Measurements from ENCODE around the gene MYO7B. TPM values are rescaled to one million over a fixed set of nuclear protein-coding genes. Genes with fewer than 3 reads are reported as not detected.

The MYO7B gene
- total and polyA plus RNA-seq, 8 donors = 0.61 to 2.4 (median 1.00) TPM

- Histone ChIP-seq H3K4me1 (peaks cover 4 to 63% of the 10 kb centered on the region in 2 donors), H3K27ac (no peak overlapping the region), H3K27me3 (no peaks in the 10 kb centered on the region), H3K36me3 (peaks cover 0 to 15% of the 10 kb centered on the region in 2 donors), H3K4me3 (no peak overlapping the region), H3K9me3 (no peaks in the 10 kb centered on the region)
- intact Hi-C loops (cut with DNase I) = no loop called here
- DNase-seq = no peak
- TF ChIP-seq CTCF (IDR thresholded peaks at IDR 0.05) = no peak
- ATAC-seq = no peak
Measured at GRCh38 chr2:127645026-127645394, 109.5 kb downstream of the MYO7B start.

- Histone ChIP-seq H3K4me3 (no peak within 1 kb of the TSS), H3K27ac (peak within 1 kb of the TSS; percentile 44 to 48), H3K4me1 (peaks cover 4 to 59% of the 10 kb centered on the region in 2 donors), H3K27me3 (no peaks in the 10 kb centered on the region), H3K9me3 (no peaks in the 10 kb centered on the region), H3K36me3 (peaks cover 0 to 8% of the 10 kb centered on the region in 2 donors)
- TF ChIP-seq CTCF (IDR thresholded peaks at IDR 0.05) = no peak
- no peak for ATAC-seq
- peak in 1 of 4 donors; percentile 73 for DNase-seq
- intact Hi-C loops (cut with DNase I) = no loop called here
Measured at GRCh38 chr2:127645395-127646291, 110.2 kb downstream of the MYO7B start, which contains the start of gene GPR17. Gene GPR17, plus strand, starts transcription at chr2:127646153. Its CDS starts 4,583 bp downstream, at chr2:127650736.

- DNase-seq (peak in 1 of 4 donors; percentile 82), ATAC-seq (no peak)
- Histone ChIP-seq H3K27me3 (no peaks in the 10 kb centered on the region), H3K36me3 (no peaks in the 10 kb centered on the region), H3K4me1 (peaks cover 4 to 54% of the 10 kb centered on the region in 2 donors), H3K27ac (peak overlapping the region; percentile 44 to 48), H3K4me3 (no peak overlapping the region), H3K9me3 (no peaks in the 10 kb centered on the region)
- intact Hi-C loops (cut with DNase I) = no loop called here
- TF ChIP-seq CTCF (IDR thresholded peaks at IDR 0.05) = no peak
Measured at GRCh38 chr2:127646487-127647241, 111.2 kb downstream of the MYO7B start.

- H3K36me3 ChIP-seq = peaks cover 0 to under 1% of the 10 kb centered on the region in 2 donors
- H3K27me3 ChIP-seq = no peaks in the 10 kb centered on the region
- peak in 1 of 4 donors; percentile 59 for DNase-seq
- no peak for TF ChIP-seq CTCF (IDR thresholded peaks at IDR 0.05)
- intact Hi-C loops (cut with DNase I) = no loop called here
- peaks cover 4 to 50% of the 10 kb centered on the region in 2 donors for H3K4me1 ChIP-seq
- H3K4me3 ChIP-seq = no peak overlapping the region
- H3K9me3 ChIP-seq = no peaks in the 10 kb centered on the region
- H3K27ac ChIP-seq = peak overlapping the region; percentile 44 to 48
- ATAC-seq = peak; percentile 4
Measured at GRCh38 chr2:127647242-127648190, 112.0 kb downstream of the MYO7B start.
